NAMALWA (cell line): Measurements from ENCODE around the gene PAX5.

Source experiments
- DNase-seq: peaks from one replicate; pipeline ENCODE4 v3.0.0-alpha.2; 2015; ENCODE audit warnings: low spot score

PAX5 gene

DNA sequence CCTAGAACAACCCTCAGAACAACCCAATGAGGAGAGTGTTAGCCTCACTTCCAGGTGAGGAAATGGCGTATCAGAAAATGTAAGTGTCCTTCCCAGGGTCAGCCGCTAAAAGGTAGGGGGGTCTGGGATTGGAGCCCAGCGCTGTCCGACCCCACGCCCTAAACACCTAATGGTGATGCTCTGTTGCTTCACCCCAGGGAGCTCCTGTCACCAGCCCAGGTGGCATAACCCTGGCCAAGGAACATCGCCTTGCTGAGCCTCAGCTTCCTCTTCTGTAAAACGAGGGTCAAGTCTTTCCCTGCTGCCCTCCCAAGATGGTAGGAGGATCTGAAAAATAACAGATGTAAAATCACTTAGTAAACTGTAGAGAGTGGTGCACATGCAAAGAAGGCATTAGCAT lies 132.5 kb downstream of the PAX5 start:
- DNase-seq, result no peak

DNA sequence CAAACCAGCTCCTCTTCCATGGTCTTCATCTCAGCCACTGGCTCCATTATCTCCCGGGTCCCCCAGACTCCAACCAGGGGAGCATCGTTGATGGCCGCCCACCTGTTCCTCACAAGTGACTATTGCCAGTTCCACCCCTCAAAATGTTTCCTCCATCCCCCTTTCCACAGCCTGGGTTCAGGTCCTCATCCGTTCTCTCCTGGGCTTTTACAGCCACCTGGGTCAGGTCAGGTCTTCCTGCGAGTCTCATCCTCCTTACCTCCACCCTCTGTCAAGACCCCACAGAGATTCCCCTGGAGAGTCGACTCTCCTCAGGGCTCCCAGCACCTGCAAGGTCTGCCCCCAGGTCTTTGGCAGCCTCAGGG lies 133.2 kb downstream of the PAX5 start:
- no peak for DNase-seq

DNA sequence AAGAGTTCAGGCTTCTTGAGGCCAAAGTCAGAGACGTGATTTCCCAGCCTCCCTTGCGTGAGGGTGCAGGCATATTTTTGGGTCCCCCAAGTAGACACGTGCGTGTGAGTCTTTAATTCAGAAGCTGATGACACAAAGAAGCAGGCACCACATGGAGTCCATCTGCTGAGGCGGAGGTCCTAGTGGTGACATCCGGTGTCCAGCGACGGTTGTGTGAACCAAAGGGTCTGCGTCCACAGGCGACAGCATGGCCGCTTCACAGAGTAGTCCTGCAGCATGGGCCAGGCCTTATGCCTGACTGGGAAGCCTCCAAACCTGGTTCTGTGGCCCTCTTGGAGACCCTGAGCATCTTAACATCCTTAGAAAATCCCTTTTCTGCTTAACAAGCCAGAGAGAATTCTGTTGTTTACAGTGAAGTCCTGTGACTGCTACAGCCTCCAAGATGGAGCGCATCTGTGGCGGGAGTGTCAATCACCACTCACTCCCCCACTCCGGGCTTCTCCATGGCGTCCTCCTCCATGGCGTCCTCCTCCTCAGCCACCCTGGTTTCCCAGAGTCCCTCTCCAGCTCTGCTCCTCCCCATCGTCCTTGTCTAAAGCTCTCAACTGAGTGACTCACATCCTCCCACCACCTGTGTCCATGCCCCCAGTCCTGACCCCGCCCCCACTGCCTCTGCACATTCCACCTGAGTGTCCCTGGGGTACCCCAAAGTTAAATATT lies 133.8 kb downstream of the PAX5 start:
- DNase-seq, result no peak

DNA sequence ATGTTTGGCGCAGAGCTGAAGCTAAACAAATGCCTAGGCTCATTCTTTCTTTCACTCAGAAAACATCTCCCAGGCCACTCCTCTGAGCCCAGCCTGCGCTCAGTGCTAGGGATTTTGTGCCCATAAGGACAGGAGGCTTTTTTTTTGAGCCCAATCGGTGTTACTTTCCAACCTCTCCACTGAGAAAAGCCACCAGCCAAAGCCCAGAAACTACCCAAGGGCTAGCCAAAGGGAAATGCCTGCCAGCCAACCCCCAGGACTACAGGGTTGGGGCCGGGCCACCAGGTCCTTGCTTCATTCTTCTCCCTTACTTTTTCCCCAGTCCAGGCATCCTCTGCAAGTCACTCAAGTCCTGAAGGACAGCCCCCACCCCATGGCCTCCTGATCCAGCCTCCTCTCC lies 134.7 kb downstream of the PAX5 start:
- DNase-seq, result no peak

DNA sequence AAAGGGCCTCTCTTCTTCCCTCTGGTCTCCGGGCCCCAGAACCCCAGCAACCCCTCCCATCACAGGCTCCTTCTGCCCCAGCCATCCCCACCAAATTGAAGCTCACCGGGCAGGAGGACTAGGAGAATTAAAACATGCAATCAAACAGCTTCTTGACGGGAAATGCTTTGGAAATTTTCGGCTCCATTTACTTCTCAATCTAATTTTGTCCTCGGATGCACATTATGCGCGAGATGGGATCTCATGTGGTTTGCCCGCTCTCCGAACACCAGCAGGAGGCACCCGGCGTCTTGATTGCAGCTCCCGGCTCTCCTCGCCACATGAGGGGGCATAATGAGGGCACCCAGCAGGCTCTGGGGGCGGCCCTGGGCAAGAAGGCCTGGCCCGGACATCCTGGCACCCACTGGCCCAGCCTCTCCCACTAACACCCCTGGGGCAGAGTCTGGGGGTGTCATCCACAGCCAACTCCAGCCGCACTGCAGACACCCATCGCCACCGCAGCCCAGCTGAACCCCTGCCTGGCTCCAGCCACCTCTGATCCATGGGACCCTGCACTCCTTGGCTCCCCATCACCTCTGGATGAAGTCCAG lies 135.5 kb downstream of the PAX5 start:
- no peak for DNase-seq

DNA sequence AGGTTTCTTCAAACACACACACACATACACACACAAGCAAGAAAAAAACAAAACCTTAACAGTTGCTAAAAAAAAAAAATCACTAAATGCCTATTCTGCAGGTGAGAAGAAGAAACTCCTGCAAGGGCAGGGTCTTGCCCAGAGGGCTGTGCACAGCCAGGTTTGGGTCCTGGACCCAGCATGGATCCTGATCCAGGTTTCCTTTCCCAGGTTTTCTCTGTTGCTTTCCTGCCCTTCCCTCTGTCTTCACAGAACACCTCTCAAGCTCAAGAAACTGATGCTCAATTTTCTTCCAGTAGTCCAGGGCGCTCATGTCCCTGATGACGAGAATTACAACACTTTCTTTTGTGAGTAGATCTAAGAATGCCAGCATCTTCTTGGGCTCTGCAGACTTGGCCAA lies 136.6 kb downstream of the PAX5 start:
- no peak for DNase-seq

DNA sequence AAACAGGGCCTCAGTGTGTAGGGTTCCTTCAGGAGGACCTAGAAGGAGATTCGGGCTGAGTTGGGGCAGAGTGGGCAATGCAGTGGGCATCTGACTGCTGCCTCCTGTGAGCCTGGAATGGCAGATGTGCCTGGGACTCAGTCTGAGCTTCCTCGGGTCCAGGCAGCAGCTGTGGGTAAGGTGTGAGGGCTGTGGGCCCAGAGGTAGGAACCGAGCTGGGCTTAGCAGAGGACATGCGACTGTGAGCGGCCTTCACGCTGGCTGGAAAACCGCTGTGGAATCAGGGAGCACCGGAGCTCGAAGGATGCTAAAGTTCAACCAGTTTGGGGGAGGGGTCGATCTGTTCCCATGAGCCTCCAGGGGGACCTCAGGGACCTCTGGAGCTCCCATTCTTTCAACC lies 137.0 kb downstream of the PAX5 start:
- no peak for DNase-seq

DNA sequence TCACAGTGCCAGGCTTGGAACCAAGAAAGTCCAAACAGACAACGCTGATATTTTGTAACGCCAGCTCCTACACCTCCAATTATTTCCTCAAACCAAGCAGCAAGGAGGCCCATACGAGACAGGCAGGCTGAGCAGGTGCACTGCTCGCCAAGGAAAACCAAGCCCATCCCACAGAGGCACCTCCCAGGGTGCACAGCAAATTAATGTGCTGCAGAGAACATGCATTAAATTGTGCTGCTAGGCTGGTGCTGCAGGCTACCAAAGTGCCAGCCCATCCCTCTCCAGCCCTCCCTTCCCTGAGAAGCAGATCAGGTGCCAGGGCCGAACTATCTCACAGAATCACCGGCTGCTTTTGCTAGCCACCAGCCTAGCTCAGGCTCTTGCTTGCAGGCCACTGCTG lies 137.8 kb downstream of the PAX5 start:
- DNase-seq, result no peak

DNA sequence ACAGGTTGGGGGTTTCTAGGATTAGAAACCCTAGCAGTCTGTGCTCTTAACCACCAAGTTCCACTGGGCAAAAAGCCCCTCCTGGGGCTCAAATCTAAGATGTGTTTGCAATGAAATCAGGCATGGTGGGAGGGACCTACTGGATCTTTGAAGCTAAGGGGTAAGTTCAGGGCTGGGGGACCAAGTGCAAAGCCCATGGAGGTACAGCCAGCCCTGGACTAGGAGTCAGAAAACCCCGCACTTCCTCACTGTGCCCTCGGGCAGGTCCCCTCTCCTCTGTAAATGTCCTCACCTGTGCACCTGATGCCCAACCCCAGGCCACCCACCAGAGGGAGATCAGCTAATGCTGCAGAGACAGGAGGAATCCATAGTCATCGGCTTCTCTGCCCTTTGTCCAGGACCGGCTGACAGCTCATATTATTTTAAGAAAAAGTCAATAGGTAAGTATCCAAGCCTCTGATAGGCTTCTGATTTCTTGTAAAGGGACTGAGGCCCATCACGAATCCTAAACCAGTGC lies 138.3 kb downstream of the PAX5 start:
- DNase-seq, result no peak

DNA sequence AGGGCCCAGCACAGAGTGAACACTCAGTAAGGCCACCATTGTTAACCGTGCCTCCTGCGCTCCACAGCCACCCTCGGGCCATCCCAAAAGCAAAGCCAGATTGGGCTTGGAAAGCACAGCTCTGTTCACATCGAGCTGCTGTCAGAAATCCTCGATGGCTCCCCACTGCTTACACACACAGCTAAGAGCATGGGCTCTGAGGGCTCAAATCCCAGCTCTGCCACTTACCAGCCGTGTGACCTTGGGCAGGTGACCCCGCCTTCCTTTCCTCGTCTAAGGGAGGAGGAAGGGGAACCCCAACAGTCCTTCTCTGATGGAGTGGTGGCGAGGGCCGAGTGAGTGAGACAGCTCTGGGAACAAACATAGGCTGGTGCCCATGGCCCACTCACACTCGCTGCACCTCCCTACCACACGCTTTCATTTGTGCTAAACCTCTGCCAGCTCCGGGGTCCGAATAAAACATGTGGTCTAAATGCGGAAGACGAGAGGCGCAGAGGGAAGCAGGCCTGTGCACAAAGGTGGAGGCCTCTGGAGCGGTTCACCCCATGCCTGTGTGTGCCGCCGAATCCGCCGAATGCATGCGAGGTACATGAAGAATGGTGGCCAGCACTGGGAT lies 139.3 kb downstream of the PAX5 start:
- no peak for DNase-seq

DNA sequence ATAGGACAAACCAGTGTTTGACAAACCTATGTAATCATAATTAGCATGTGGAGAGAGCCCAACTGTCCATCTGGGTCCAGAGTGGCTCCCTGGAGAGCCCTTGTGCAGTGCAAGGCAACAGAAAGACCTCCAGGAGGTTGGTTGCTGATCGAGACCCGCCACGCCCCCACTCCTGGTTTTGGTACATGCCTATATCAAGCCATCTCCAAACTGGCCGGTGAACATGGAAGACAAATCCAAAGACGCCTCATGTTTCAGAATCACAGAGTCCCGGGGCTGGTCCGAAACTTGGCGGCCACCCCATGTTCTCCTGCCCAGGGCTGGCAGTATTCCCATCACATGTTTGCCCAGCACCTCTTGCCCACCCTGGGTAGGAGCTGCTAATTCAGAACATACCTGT lies 140.2 kb downstream of the PAX5 start:
- DNase-seq, result no peak

DNA sequence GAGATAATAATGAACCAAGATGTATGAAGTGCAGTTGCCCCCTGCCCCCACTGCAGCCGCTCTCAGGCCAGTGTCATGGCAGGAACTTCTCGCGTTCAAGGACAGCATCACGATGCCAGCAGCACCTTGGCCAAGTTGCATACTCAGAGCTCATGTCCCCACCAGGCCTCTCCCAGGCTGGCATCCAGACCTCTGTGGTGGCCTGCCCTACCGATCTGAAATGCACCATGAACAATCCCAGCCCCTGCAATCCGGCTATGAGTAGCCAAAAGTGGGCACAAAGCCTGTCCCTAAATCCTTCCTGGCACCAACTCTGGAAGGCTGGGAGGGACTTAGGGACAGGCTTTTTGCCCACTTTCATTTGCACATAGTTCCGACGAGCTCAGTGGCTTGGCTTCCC lies 140.9 kb downstream of the PAX5 start:
- no peak for DNase-seq

DNA sequence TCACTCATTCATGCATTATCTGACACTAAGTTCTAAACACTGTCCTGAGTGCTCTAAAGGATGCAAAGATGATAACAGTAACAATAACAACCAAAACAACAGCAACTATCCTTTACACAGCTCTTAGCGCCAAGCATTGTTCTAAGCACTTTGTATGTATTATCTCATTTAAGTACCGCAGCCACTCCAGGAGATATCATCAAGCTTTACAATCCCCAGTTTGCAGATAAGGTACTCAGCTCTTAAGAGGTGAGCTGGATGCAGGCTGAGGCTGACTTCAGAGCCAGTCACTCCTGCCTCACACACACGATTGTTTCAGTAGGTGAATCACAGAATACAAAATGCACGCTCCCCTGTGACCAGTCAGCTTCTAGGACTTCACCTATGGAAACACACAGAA lies 141.8 kb downstream of the PAX5 start:
- DNase-seq, result no peak

DNA sequence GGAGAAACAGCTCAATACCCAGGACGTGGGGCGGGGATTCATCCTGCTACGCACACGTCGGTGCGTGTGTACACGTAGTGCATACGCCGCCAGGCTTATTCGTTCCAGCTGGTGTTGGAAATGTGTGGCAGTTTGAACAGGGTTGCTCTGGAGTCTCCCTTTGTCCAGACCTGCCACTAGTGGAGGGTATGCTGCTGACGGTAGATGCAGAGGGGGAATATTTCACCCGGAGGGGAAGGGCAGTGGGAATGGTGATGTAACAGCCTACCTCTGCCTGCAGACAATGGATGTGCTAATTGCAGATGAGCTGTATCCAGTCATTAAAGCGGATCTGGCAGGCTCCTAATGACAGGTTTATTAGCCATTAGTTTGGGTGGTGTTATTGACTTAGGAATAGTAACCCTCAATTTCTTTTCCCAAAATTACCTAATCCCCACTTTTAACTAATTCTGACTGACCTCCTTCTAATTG lies 142.7 kb downstream of the PAX5 start:
- DNase-seq, result no peak

DNA sequence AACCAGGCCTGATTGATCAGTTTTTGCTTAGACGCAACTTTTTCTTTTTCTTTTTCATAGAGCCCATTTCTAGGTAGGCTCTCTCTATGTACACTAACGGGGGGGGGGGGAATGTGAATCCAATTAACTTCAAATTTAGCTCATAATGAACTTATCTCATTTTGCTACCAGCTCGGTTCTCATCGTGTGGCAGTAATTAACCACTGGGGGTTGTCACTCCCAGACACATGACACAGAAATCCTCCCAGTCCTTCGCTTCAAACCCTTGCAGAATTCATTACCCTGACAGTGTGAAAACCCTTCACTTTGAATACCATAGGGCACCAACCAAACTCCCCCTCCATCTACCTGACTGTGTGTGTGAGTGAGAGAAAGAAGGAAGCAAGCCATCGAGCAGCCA lies 144.2 kb downstream of the PAX5 start:
- no peak for DNase-seq

DNA sequence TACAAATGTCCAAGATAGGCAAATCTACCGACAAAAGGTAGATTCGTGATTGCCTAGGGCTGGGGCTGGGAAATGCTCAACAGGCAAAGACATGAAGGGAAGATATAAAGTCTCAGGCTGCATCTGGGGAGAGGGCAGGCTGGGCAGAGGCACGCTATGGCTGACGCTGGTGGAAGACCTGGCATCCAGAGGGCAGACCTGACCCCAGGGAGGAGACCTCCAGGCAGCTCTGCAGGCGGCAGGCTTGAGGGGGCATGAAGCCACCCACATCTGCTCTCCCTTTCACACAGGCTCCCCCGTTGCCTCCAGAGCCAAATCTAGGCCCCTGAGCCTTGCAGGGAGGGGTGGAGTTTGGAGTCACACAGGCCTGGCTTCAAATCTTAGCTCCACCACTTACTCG lies 145.5 kb downstream of the PAX5 start:
- no peak for DNase-seq

DNA sequence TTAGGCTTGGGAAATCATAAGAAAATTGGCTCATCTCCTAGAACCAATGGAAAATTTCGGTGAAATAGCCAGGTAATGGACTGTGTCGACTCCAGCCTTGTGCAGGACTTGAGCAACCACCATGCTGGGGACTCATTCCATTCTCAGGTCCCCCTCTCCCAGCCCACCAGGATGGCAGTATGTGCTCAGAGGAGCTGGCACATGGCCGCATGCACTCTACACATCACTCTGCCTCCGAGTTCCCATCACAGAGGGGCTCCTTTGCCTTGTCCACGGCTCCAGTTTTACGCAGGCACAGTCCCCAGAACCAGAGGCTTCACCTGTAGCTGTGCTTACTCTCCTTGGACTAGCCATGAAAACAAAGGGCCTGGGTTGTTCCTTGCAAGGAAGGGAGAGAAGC lies 149.3 kb downstream of the PAX5 start:
- DNase-seq, result no peak

DNA sequence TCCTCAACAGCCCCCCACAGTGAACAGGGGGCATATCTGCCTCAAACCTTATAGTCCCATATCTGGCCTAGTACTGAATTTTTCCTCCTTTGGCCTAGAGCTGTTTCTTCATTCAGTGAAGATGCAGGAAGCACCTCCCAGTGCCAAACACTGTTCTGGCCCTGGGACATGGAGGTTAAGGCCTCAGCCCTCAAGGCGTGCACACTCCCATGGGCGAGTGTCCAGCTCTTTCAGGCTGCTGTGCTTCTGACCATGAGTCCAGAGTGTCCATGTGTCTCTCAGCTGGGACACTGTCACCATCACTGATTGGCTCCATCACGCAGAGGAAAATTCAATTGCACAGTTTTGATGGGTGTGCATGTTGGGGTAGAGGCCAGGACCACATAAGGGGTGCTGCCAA lies 151.5 kb downstream of the PAX5 start:
- no peak for DNase-seq

DNA sequence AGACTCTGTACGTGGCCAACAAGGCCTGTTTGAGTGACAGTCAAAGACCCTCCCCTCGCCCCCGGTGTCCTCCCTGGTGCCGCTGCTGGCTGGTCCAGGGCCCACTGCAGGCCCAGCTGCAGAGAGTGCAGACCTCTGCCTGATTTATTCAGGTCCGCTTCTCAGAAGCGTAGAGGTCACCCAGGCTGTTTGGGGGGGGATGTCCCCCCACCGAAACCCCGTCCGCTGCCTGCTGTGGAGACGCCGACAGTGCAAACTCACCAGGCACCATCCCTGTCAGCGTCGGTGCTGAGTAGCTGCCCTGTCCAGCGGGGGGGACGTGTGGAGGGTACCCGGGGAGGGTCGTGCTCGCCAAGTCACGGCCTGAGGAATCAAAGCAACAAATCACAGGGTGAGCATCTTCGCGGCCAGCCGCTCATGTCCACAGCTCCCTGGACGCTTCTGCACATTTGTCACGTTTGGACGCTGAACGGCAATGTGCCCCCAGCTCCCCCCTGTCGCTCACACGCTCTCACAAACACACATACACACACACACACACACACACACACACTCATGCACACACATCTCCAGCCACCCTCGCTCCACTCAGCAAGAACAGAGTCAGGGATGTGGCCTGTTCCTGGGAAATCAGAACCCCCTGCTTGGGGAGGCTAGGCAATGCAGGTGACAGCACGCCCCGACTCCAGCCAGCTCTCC lies 152.2 kb downstream of the PAX5 start:
- DNase-seq, result no peak

DNA sequence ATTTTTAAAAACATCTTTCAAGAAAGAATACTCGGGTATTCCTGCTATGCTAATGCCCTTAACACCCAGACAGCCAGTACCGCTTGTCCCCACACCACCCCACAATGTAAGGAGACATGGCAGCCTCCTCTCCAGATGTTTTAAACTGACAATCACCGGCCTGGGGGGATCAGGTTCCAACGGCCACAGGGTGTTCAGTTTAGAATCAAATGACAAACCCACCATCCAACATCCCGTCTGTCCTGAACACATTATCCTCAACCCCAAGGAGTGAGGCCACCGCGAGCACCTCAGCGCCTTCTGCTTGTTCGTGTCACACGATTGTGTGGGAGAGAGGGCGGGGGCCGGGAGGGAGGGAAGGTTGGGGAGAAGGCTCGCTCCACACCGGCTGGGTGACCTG lies 152.8 kb downstream of the PAX5 start:
- DNase-seq, result no peak

DNA sequence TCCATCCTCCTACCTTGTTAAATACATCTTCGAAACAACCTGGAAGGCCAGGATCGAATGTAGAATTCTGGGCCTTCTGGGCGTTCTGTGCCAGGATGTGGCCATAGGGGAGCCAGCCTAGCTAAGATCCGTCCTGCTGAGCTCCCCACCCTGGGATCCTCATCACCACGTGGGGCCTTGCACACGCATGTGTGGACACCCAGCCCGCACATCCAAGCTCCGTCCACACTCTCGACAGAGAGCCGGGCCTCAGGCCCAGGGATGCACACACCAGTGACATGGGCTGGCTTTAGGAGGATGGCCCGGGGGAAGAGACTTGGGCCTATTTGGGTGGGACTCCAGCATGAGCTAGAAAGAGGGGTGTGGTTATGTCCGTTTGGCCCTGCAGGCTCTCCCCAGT lies 154.0 kb downstream of the PAX5 start:
- DNase-seq, result no peak

DNA sequence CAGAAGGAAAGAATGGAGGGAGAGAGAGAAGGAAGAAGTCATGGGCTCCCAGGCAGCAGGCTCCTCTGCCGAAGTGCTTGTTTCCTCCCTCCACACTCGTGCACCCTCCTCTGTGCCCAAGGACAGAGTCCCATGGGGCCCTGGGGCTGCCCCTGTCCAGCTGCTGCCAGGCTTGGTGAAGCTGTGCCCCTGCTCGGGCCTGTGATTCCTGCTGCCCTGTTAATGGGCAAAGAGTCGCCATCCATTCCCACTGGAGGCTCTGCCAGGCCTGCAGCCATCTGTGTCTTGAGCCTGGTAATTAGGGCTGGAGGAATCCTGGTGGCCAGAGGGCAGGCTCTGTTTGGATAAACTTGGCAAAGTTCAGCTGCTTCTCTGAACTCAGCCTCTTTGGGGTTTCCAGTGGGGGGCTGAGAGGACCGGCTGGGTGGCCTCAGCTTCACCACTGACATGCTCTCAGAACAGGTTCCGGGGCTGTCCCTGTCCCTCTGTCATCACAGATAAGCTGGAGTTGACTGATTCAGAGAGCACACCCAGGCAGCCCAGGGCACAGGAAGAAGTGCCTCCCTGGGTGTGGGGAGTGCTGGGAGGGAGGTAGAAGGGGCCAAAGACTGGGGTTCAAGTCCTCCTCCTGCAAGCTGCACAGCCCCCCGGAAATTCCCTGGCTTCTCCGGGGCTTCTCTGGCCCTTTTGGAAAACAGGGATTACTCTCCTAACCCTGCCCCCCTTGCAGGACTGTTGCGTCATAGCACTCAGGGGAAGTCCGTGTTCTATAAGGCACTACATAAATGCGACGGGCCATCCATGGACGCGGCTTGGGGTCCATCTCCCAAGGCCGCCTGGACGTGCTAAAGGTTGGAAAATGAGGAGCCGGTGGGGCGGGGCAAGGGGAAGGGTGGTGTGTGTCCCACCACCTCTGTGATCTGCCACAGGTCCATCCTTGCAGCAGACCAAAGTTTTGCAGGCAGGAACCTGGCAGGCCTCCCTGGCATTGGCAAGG lies 154.8 kb downstream of the PAX5 start:
- DNase-seq, result no peak
